ENCODE measurements around the gene PLEKHM3. TPM values are rescaled to one million over a fixed set of nuclear protein-coding genes. Genes with fewer than 3 reads are reported as not detected.

The PLEKHM3 gene
- total RNA-seq, 1 experiment from 2014 or later = 19.9 TPM

DNA sequence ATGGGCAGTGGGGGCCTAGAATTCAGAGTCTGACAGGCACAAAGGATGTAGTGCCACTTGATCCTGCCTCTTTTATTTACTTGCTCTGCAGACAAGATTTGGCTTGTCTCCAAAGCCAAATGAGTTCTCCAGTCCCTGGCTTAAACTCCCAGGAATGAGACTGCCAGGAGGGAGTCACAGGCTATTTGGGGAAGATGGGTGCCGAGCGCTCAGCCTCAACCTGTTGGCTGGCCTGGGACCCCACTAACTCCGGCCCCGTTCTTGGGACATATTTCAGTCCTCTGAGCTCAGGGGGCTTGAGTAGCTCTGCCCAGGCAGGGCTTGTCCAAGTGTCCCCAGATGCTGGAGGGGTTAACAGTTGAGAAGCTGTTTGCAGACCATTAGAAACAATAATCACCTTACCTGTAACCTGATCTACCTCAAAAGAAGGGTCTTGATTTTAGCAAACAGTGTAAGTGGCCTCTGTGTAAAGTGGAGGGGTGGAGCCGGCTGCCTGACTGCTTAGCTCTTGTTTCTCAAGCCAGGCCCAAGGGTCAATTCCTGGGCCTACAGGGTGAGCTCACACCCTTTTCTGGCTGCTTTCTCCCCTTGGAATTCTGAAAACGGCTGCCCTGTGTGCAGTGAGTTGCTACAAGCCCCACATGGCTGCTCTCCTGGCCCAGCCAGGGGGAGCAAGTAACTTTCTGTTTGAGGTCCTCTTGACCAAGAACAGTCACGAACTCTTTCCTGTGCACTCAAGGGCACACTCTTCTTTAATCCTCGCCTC lies 228.6 kb downstream of the PLEKHM3 start:
- Histone ChIP-seq H3K9me3 (ENCODE audit: low read length) (no peaks in the 10 kb centered on the region), H2AFZ (ENCODE audit: low read length) (no peak overlapping the region), H3K9me2 (replicated peaks; ENCODE audit: insufficient read depth, low read length) (no peaks in the 10 kb centered on the region), H3K4me1 (ENCODE audit: low read length) (peaks cover 3% of the 10 kb centered on the region; the same call in 1 of the 2 replicates), H3K27ac (ENCODE audit: low read length) (no peak overlapping the region), H3K36me3 (ENCODE audit: insufficient read depth, low read length) (no peaks in the 10 kb centered on the region), H3K4me2 (ENCODE audit: low read depth, low read length, poor library complexity, severe bottlenecking) (no peak overlapping the region), H3K79me2 (ENCODE audit: low read length) (no peaks in the 10 kb centered on the region), H4K20me1 (ENCODE audit: insufficient read depth, low read depth, low read length) (no peaks in the 10 kb centered on the region), H3K27me3 (ENCODE audit: low read length) (no peaks in the 10 kb centered on the region), H3K9ac (ENCODE audit: low read length) (no peak overlapping the region), H3K4me3 (ENCODE audit: low read length) (no peak overlapping the region)
- no peak for DNase-seq

DNA sequence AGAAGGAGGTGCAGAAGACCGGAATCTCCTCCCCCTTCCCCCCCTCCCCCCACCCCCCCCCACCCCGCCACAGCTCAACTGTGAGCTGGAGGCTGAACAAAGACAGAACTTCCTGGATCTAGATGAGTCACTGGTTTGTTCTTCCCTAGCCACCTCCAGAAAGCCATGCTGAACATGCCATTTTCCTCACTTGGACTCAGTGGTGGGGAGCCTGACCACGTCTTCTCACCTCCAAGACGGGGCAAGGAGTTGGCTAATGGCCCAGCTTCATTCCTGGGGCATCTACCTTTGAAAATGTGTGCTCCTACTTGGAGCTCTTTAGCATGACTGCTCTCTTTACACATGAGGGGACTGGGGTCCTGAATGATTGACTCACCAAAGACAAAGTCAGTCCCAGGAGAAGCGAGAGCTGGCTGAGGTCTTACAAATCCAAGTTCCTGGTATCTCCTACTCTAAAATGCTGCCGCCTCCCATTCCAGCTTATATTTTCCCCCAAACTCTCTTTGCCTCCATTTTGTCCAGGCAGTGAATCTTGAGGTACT lies 233.0 kb downstream of the PLEKHM3 start:
- no peaks in the 10 kb centered on the region for H4K20me1 ChIP-seq (ENCODE audit: insufficient read depth, low read depth, low read length)
- no peaks in the 10 kb centered on the region for H3K79me2 ChIP-seq (ENCODE audit: low read length)
- DNase-seq = no peak
- H3K9me2 ChIP-seq (replicated peaks; ENCODE audit: insufficient read depth, low read length) = no peaks in the 10 kb centered on the region
- no peaks in the 10 kb centered on the region for H3K9me3 ChIP-seq (ENCODE audit: low read length)
- no peaks in the 10 kb centered on the region for H3K27me3 ChIP-seq (ENCODE audit: low read length)
- no peak overlapping the region for H3K9ac ChIP-seq (ENCODE audit: low read length)
- H3K36me3 ChIP-seq (ENCODE audit: insufficient read depth, low read length) = no peaks in the 10 kb centered on the region
- H3K4me3 ChIP-seq (ENCODE audit: low read length) = no peak overlapping the region
- peaks cover 3% of the 10 kb centered on the region; the same call in 1 of the 2 replicates for H3K4me1 ChIP-seq (ENCODE audit: low read length)
- H3K4me2 ChIP-seq (ENCODE audit: low read depth, low read length, poor library complexity, severe bottlenecking) = no peak overlapping the region
- H3K27ac ChIP-seq (ENCODE audit: low read length) = no peak overlapping the region
- peak overlapping the region; percentile 61; the same call in 1 of the 2 replicates for H2AFZ ChIP-seq (ENCODE audit: low read length)

DNA sequence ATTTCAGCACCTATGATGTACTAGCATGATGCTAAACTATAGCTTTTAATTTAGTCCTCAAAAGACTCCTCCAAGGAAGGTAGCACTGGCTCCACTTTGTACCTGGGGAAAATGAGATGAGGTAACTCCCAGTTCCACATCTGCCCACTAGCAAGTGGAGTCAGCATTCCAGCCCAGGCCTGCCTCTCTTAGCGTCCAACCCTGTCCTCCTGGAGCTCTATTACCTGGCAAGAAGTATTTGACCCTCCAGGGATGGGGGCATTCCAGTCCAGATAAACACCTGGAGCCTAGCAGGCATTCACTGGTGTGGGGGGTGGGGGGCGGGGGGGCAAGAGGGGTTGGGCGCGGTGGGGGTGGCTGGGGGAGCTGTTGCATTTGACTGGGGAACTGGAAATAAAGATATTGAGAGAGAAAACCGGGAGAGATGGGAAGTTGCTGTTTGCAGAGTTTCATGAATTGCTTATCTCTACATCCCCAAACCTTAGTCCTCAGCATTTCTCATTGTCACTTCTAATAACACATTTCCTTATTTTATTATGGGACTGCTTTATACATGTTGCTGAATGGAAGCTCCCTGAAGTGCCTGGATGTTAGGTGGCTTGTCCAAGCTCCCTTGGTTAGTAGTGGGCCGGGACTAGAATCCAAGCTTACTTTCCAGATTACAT lies 233.6 kb downstream of the PLEKHM3 start:
- Histone ChIP-seq H3K9me3 (ENCODE audit: low read length) (no peaks in the 10 kb centered on the region), H3K79me2 (ENCODE audit: low read length) (no peaks in the 10 kb centered on the region), H3K36me3 (ENCODE audit: insufficient read depth, low read length) (no peaks in the 10 kb centered on the region), H3K4me3 (ENCODE audit: low read length) (no peak overlapping the region), H2AFZ (ENCODE audit: low read length) (no peak overlapping the region), H3K4me1 (ENCODE audit: low read length) (peaks cover 3% of the 10 kb centered on the region; the same call in 1 of the 2 replicates), H3K27ac (ENCODE audit: low read length) (no peak overlapping the region), H4K20me1 (ENCODE audit: insufficient read depth, low read depth, low read length) (no peaks in the 10 kb centered on the region), H3K9me2 (replicated peaks; ENCODE audit: insufficient read depth, low read length) (no peaks in the 10 kb centered on the region), H3K4me2 (ENCODE audit: low read depth, low read length, poor library complexity, severe bottlenecking) (no peak overlapping the region), H3K27me3 (ENCODE audit: low read length) (no peaks in the 10 kb centered on the region), H3K9ac (ENCODE audit: low read length) (no peak overlapping the region)
- DNase-seq = no peak

DNA sequence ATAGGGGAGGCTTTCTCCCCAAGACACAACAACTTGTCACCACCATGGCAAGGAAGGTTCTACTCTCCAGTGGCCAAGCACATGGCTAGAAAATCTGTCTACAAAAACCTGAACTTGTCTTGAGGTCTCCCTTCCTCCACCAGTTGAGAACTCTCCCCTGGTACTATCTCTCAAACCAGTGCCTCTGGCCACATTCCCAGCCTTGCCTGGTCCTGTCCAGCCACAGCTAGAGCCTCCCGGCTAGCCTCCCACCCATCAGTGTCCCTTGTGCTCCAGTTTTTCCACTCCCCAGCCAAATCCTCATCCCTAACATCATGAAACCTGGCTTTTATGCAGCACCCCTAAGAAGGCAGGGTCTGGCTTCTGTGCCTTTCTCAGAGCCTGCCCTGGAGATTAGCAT lies 234.4 kb downstream of the PLEKHM3 start:
- Histone ChIP-seq H3K36me3 (ENCODE audit: insufficient read depth, low read length) (no peaks in the 10 kb centered on the region), H3K4me1 (ENCODE audit: low read length) (peaks cover 3% of the 10 kb centered on the region; the same call in 1 of the 2 replicates), H3K9me2 (replicated peaks; ENCODE audit: insufficient read depth, low read length) (no peaks in the 10 kb centered on the region), H3K27me3 (ENCODE audit: low read length) (no peaks in the 10 kb centered on the region), H3K9ac (ENCODE audit: low read length) (no peak overlapping the region), H3K79me2 (ENCODE audit: low read length) (no peaks in the 10 kb centered on the region), H3K4me3 (ENCODE audit: low read length) (no peak overlapping the region), H3K27ac (ENCODE audit: low read length) (no peak overlapping the region), H4K20me1 (ENCODE audit: insufficient read depth, low read depth, low read length) (no peaks in the 10 kb centered on the region), H3K9me3 (ENCODE audit: low read length) (no peaks in the 10 kb centered on the region), H2AFZ (ENCODE audit: low read length) (no peak overlapping the region), H3K4me2 (ENCODE audit: low read depth, low read length, poor library complexity, severe bottlenecking) (no peak overlapping the region)
- no peak for DNase-seq

DNA sequence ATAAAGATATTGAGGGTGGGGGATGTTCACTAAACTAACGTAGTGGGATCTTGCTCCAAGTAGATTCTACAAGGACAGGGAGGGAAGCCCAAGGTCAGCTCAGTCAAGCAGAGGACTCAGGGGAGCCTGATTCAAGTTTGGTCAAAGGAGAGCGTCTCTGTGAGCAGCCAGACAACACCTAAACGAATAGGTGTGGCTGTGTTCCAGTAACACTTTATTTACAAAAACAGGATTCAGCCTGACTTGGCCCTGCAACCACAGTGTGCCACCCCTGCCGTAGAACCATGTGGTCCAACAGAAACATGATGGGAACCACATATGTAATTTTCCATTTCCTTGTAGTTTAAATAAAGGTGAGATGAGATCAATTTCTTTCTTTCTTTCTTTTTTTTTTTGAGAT lies 237.5 kb downstream of the PLEKHM3 start:
- no peak overlapping the region for H3K4me2 ChIP-seq (ENCODE audit: low read depth, low read length, poor library complexity, severe bottlenecking)
- no peak for DNase-seq
- no peak overlapping the region for H3K27ac ChIP-seq (ENCODE audit: low read length)
- no peaks in the 10 kb centered on the region for H3K79me2 ChIP-seq (ENCODE audit: low read length)
- H3K4me3 ChIP-seq (ENCODE audit: low read length) = no peak overlapping the region
- no peak overlapping the region for H2AFZ ChIP-seq (ENCODE audit: low read length)
- peaks cover 3% of the 10 kb centered on the region; the same call in 1 of the 2 replicates for H3K4me1 ChIP-seq (ENCODE audit: low read length)
- H3K9ac ChIP-seq (ENCODE audit: low read length) = no peak overlapping the region
- H3K27me3 ChIP-seq (ENCODE audit: low read length) = no peaks in the 10 kb centered on the region
- no peaks in the 10 kb centered on the region for H3K9me3 ChIP-seq (ENCODE audit: low read length)
- H3K9me2 ChIP-seq (replicated peaks; ENCODE audit: insufficient read depth, low read length) = no peaks in the 10 kb centered on the region
- no peaks in the 10 kb centered on the region for H3K36me3 ChIP-seq (ENCODE audit: insufficient read depth, low read length)
- no peaks in the 10 kb centered on the region for H4K20me1 ChIP-seq (ENCODE audit: insufficient read depth, low read depth, low read length)

DNA sequence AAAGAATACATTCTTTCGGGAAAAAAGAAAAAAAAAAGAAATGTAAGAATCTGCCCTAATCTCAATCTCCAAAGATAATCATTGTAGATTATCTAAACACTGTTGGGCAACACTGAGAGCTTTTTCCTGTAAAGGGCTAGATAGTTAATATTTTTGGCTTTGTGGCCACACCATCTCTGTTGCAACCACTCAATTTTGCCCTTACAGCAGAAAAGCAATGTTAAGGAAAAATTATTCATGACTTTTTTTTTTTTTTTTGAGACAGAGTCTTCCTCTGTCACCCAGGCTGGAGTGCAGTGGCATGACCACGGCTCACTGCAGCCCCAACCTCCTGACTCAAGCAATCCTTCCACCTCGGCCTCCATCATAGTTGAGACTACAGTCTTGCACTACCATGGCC lies 238.3 kb downstream of the PLEKHM3 start:
- H3K27ac ChIP-seq (ENCODE audit: low read length) = no peak overlapping the region
- no peak overlapping the region for H3K4me3 ChIP-seq (ENCODE audit: low read length)
- no peaks in the 10 kb centered on the region for H3K27me3 ChIP-seq (ENCODE audit: low read length)
- H3K9me2 ChIP-seq (replicated peaks; ENCODE audit: insufficient read depth, low read length) = no peaks in the 10 kb centered on the region
- H3K36me3 ChIP-seq (ENCODE audit: insufficient read depth, low read length) = no peaks in the 10 kb centered on the region
- H2AFZ ChIP-seq (ENCODE audit: low read length) = no peak overlapping the region
- no peaks in the 10 kb centered on the region for H3K9me3 ChIP-seq (ENCODE audit: low read length)
- no peaks in the 10 kb centered on the region for H3K4me1 ChIP-seq (ENCODE audit: low read length)
- no peak overlapping the region for H3K9ac ChIP-seq (ENCODE audit: low read length)
- no peak for DNase-seq
- H4K20me1 ChIP-seq (ENCODE audit: insufficient read depth, low read depth, low read length) = no peaks in the 10 kb centered on the region
- H3K4me2 ChIP-seq (ENCODE audit: low read depth, low read length, poor library complexity, severe bottlenecking) = no peak overlapping the region
- H3K79me2 ChIP-seq (ENCODE audit: low read length) = no peaks in the 10 kb centered on the region

DNA sequence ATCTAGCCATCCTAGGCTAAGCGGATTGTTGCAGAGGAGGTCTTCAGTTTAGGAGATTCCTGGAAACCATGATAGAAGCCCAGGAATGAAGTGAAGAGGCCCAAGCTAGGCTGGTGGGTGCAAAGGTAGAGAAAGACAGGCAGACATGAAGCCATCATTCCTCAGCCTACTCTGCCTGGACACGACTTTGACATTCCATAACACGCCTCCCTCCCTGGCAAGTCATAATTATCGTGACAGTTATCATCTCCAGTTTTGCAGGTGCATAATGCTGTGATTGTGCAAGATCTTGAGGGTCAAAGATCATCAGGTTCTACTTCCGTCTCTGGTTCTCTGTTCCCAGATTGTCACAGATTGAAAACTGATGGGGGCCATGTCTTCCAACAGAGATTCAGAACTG lies 240.4 kb downstream of the PLEKHM3 start:
- Histone ChIP-seq H3K9me3 (ENCODE audit: low read length) (no peaks in the 10 kb centered on the region), H3K27me3 (ENCODE audit: low read length) (no peaks in the 10 kb centered on the region), H3K79me2 (ENCODE audit: low read length) (no peaks in the 10 kb centered on the region), H3K9ac (ENCODE audit: low read length) (no peak overlapping the region), H4K20me1 (ENCODE audit: insufficient read depth, low read depth, low read length) (no peaks in the 10 kb centered on the region), H3K4me3 (ENCODE audit: low read length) (no peak overlapping the region), H3K36me3 (ENCODE audit: insufficient read depth, low read length) (no peaks in the 10 kb centered on the region), H2AFZ (ENCODE audit: low read length) (no peak overlapping the region), H3K4me2 (ENCODE audit: low read depth, low read length, poor library complexity, severe bottlenecking) (no peak overlapping the region), H3K4me1 (ENCODE audit: low read length) (no peaks in the 10 kb centered on the region), H3K9me2 (replicated peaks; ENCODE audit: insufficient read depth, low read length) (no peaks in the 10 kb centered on the region), H3K27ac (ENCODE audit: low read length) (no peak overlapping the region)
- DNase-seq = no peak

DNA sequence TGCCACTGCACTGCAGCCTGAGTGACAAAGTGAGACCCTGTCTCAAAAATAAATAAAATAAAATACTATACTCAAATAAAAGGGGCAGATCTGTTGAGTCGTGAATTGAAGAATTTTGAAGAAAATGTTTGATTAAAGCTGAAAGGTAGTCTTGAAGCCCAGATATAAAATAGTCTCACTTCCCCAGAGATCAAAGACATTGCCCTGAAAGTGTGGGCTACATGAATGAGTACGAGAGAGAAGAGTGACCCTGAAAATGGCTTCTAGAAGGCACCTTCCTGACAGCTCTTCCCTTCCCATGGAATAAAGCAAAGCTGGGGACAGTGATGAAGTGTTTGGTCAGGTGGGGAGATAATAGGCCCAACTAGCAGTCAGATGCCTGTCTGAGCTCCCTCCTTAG lies 241.8 kb downstream of the PLEKHM3 start:
- H3K4me1 ChIP-seq (ENCODE audit: low read length) = no peaks in the 10 kb centered on the region
- no peaks in the 10 kb centered on the region for H4K20me1 ChIP-seq (ENCODE audit: insufficient read depth, low read depth, low read length)
- no peaks in the 10 kb centered on the region for H3K79me2 ChIP-seq (ENCODE audit: low read length)
- no peak overlapping the region for H3K27ac ChIP-seq (ENCODE audit: low read length)
- no peaks in the 10 kb centered on the region for H3K27me3 ChIP-seq (ENCODE audit: low read length)
- H3K9me2 ChIP-seq (replicated peaks; ENCODE audit: insufficient read depth, low read length) = no peaks in the 10 kb centered on the region
- H3K4me2 ChIP-seq (ENCODE audit: low read depth, low read length, poor library complexity, severe bottlenecking) = no peak overlapping the region
- no peak overlapping the region for H3K4me3 ChIP-seq (ENCODE audit: low read length)
- no peaks in the 10 kb centered on the region for H3K9me3 ChIP-seq (ENCODE audit: low read length)
- no peaks in the 10 kb centered on the region for H3K36me3 ChIP-seq (ENCODE audit: insufficient read depth, low read length)
- H2AFZ ChIP-seq (ENCODE audit: low read length) = no peak overlapping the region
- no peak for DNase-seq
- no peak overlapping the region for H3K9ac ChIP-seq (ENCODE audit: low read length)

All from Karpas-422 (cell line).